Kidney capillary endothelial cell (primary cell): ENCODE results near the gene KCTD11.
"Not testable (repeated sequence)": the region's sequence is repeated elsewhere in the genome, so short reads cannot be mapped to it uniquely, and the experiment has no call there.

Source experiments
- DNase-seq: peaks from one replicate; pipeline ENCODE4 v3.0.0-alpha.2; 2018; ENCODE audit warnings: low spot score

KCTD11 gene

DNA sequence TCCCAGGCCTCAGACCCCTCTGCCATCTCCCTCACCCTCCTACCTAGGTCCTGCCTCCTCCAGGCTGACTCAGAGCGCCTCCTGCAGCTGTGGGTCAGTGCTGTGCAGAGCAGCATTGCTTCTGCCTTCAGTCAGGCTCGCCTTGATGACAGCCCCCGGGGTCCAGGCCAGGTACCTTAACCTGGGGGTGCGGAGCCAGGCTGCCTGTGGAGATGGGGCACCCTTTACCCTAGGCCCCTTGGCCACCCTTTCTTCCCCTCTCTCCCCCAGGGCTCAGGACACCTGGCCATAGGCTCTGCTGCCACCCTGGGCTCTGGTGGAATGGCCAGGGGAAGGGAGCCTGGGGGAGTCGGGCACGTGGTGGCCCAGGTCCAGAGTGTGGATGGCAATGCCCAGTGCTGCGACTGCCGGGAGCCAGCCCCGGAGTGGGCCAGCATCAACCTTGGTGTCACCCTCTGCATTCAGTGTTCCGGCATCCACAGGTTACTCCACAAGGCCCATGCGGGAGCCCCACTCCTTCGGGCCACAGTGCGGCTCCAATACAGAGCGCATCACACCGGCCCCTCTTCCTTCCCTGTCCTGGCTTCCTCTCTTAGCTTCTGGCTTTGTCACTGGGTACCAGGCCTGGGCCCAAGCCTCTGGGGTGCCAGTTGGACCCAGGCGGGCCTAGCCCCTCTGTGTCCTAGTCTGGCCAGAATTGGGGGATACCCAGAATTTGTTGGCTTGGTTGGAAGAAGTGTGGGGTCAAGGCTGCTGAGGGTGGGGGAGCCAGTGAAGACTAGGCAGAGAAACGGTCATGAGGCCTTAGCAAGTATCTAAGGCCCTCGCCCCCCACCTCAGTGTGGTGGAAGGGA is 5.0 kb upstream of the KCTD11 start:
- DNase-seq: no peak

DNA sequence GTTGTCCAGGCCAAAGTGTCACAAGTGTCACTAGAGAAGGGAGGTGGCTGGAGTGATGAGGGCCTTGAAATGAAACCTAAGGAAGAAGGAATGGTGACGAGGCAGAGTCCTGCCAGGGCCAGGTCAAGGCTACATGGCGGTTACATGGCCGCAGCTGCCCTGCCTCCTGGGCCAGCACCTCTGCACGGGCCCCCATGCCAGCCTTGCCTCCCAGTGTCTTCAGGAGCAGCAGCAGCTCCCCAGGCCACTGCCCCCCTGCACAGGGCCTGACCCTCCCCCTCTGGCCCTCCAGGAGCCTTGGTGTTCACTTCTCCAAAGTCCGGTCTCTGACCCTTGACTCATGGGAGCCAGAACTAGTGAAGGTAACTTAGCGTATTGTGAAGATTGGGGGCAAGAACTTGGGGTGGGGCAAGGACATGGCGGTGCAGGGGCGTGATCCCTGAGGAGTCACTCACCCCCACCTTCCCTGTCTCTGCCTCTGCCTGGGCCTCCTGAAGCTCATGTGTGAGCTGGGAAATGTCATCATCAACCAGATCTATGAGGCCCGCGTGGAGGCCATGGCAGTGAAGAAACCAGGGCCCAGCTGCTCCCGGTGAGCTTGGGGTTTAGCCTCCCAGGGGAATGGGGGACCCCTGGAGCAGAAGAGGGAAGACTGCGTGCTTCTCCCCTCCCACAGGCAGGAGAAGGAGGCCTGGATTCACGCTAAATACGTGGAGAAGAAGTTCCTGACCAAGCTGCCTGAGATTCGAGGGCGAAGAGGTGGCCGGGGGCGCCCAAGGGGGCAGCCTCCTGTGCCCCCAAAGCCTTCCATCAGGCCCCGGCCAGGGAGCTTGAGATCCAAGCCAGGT is 4.1 kb upstream of the KCTD11 start:
- no peak for DNase-seq

DNA sequence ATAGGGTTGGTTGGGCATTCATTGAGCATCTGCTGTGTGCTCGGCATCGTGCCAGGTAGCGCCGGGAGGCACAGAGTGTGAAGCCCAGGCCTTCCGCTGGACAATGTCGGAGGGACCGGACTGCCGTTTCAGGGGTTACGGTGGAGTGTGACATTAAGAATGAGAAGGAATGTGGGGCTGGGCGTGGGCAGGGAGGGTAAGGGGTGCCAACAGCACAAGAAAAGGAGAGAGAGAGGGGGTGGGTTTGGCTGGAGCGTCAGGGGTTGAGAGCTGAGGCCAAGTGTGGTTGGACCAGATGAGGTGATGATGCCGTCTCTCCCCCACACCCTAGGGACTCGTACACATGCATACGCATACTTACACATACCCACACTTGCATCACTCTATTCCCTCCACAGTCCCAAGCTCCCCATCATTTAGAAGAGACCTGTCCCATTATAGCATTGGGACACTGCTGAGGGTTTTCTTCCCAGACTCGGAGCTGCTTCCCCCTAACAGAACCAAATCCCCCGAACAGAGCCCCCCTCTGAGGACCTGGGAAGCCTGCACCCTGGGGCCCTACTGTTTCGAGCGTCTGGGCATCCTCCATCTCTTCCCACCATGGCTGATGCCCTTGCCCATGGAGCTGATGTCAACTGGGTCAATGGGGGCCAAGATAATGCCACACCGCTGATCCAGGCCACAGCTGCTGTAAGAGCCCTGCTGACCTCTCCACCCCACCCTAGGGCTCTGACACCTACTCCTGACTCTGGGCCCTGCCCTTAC is 3.3 kb upstream of the KCTD11 start:
- DNase-seq: no peak

DNA sequence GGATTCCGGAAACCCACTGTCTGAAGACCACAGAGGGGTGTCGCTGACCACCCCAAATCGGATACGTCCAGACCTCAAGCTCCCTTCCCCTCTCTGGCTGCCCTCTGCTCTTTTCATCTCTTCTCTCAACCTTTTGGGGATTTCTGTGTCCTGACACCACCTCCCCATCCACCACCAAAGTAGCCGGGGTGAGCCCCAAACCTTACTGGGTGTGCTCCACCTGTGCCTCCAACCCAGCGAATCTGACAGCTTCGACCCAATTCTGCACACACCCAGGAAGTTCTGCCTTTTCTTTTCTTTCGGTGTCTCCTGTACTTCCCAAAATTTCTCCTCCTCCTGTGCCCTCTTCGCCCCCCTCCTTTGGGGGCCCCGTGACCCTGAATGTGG is 534 bp downstream of the KCTD11 start:
- no peak for DNase-seq

DNA sequence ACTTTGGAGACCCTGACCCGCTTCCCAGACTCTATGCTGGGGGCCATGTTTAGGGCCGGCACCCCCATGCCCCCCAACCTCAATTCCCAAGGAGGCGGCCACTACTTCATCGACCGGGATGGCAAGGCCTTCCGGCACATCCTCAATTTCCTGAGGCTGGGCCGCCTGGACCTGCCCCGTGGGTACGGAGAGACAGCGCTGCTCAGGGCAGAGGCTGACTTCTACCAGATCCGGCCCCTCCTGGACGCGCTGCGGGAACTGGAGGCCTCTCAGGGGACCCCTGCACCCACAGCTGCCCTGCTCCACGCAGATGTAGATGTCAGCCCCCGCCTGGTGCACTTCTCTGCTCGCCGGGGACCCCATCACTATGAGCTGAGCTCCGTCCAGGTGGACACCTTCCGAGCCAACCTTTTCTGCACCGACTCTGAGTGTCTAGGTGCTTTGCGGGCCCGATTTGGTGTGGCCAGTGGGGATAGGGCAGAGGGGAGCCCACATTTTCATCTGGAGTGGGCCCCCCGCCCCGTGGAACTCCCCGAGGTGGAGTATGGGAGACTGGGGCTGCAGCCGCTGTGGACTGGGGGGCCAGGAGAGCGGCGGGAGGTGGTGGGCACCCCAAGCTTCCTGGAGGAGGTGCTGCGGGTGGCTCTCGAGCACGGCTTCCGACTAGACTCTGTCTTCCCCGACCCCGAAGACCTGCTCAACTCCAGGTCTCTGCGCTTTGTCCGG is 1.1 kb downstream of the KCTD11 start:
- DNase-seq: no peak

DNA sequence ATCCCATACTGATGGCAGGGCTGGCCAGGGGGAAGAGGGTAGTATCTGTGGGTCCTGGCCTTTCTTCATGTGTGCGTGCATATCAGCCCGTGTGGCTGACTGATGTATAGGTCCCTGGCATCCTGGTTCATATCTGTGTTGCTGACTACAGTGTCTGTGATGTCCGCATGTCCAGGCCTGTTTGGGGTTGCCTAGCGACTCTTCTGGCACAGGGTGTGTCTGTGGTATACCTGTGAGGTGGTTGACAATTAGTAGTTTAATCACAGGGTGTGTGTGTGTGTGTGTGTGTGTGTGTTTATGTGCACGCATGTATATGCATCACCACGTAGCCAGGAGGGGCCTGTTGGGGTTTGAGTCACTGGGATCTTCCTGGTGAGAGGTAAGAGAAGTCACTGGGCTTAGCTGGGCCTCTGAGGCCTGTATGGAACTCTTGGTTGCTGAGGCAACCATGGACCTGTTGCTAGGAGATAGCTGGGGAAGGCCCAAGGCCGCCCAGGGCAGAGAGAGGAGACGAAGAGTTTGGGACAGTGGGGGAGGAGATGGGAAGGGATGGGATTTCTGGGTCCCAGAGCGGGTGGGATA is 2.4 kb downstream of the KCTD11 start:
- no peak for DNase-seq

DNA sequence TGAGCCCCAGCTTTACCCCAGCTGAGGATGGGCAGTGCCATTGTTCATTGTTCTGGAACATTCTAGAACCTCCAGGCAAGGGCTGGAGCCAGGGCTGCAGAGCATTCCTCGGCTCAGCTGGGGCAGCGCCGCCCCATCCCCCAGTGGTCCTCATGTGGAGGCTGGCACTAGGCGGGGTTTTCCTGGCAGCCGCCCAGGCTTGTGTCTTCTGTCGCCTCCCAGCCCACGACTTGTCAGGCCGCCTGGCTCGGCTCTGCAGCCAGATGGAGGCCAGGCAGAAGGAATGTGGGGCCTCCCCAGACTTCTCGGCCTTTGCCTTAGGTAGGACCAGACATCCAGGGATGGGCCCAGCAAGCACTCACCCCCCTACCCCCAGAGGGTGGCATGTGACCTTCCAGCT is 3.1 kb downstream of the KCTD11 start, which contains the start of gene TMEM95:
TMEM95 (plus strand) TSS at position 104 of the 400 bp plus-strand sequence; CDS start at position 153, 49 bp downstream.
- no peak for DNase-seq

DNA sequence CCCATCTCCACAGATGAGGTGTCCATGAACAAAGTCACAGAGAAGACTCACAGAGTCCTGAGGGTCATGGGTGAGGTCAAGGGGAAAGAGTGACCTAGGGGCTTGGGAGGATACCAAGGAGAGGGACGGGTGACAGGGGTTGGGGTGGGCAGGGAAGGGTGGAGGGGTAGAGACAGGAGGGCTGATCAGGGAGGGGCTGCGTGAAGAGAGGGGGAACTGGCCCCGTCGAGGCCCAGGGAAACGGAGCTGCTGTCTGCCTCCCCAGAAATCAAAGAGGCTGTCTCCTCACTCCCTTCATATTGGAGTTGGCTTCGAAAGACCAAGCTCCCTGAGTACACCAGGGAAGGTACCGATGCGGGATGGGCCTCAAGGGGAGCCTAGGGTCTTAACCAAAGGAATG is 3.6 kb downstream of the KCTD11 start:
- DNase-seq: no peak

DNA sequence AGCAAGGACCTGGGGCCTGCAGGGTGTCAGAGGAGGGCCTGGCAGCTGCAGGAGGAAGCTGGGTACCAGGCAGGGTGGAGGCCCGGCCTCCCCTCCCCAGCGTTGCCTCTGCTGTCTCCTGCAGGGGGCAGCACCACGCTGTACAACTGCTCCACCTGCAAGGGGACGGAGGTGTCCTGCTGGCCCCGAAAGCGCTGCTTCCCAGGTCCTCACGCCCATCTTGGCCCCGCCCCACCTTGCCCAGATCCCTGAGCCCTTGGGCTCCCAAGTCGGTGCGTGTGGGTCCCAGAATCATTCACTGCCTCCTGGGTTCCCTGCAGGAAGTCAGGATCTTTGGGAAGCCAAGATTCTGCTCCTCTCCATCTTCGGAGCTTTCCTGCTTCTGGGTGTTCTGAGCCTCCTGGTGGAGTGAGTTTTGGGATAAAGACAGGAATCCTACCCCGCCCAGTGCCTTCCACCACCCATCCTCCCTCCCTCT is 4.1 kb downstream of the KCTD11 start:
- DNase-seq: peak; percentile 53

DNA sequence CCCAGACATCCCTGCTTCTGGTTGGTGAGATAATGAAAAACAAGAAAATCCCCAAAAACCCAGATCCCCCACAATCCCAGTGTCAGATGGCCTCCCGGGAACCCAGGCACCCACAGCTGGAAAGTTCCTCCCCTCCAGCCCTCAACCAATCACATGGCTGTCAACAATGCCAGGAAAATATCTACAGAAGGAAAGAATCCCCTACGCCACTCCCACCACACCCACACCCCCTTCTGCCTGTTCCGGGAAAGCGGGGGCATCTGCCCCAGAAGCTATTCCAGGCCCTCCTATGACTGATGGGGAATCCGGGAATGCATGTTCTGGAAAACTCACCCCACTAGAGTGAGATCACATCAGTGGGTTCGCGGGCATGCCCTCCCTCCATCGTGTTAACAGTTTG is 4.8 kb downstream of the KCTD11 start:
- DNase-seq: no peak

DNA sequence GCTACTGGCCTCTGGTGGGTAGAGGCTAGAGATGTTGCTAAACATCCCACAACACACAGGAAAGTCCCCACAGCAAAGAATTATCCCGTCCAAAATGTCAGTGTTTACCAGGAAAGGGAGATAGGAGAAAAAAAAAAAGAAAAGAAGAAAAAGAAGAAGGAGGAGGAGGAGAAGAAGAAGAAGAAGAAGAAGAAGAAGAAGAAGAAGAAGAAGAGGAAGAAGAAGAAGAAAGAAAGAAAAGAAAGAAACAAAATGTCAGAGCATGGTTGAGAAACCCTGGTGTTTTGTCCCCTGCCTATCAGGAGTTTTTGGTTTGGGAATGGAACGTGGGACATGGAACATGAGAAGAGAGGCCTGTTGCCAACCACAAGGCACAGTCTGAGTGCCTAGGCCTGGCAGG is 5.4 kb downstream of the KCTD11 start:
- no peak for DNase-seq

DNA sequence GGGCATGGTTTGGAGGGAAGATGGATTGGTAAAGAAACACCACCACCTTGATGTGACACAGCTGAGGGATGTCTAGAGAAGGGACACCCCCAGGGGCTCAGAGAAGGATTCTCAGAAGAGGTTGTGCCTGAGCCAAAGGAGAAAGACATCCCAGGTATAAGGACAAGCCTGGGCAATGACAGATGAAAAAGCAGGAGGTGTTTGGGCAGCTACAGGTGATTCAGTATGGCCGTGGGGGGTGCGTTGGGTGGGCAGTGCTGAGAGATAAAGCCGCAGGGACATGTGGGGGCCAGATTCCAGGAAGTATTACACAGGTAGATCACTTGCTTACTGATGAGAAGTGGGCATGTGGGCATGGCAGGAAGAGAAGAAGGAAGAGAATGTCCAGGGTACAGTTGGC is 9.9 kb downstream of the KCTD11 start:
- no peak for DNase-seq

DNA sequence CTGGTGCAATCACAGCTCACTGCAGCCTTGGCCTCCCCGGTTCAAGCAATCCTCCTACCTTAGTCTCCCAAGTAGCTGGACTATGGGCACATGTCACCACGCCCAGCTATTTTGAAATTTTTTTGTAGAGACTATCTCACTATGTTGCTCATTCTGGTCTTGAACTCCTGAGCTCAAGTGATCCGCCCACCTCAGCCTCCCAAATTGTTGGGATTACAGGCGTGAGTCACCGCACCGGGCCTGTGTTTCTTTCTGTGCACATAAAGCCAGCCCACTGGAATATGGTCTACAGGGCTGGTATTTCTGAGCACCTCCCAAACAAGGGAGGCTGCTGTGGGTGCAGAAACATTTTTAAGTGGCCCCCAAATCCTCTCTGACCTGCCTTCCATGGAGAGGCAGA is 11.3 kb downstream of the KCTD11 start:
- DNase-seq: no peak

DNA sequence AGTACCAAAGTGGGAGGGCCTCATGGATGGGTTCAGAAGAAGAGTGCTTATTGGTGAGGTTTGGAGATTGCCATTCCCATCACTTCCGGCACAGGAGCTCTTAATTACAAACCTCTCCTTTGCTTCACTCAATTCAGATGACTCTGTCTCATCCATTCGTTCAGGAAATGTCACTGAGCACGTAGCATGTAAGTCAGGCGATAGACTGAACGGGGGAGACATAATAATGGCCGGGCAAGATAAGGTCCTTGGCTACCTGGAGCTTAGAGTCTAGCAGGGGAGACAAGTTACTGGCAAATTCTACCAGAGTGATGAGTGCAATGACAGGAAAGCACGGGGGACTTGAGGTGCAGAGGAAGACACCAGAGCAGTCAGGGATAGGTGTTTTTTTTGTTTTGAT is 14.0 kb downstream of the KCTD11 start:
- not testable (repeated sequence) for DNase-seq

DNA sequence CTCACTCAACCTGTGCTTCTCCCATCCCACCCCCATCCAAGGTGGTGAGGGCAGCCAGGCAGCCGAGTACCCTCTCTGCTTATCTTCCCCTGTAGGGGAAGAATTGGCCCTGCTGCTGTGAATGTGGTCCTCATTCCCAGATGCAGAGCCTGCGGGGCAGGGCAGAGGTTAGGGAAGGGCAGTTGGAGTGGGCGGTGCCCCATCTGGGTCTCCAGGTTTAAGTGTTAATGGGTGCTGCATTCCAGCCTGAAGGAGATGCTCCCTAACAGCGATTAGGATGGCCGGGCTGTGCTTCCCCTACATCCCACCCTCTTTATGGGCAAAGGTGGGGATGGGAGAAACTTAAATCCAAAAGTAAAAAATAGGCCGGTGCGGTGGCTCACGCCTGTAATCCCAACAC is 15.1 kb downstream of the KCTD11 start:
- no peak for DNase-seq

DNA sequence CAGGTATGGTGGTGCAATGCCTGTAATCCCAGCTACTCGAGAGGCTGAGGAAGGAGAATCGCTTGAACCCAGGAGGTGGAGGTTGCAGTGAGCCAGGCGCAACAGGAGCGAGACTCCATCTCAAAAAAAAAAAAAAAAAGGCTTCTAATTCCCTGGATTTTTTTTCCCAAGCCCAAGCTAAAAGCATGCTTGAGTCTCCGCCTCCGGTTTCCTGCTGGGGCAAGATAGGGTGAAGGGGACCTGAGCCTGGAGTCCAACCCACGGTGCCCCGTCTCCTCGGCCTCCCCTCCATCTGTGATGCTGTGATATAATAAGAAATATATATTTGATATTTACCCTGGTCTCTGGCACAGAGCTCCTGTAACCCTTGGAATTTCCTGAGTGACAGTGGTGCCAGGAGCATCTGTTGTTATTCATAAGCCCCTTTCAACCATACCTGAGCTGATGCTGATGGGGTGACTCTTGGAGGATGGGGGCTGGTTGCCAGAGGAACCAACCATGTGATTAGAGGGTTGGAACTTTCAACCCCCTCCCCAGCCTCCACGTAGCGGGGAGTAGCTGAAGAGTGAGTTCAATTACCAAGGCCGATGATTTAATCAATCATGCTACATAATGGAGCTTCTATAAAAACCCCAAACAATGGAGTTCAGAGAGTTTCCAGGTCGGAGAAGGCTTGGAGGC is 16.1 kb downstream of the KCTD11 start:
- no peak for DNase-seq

DNA sequence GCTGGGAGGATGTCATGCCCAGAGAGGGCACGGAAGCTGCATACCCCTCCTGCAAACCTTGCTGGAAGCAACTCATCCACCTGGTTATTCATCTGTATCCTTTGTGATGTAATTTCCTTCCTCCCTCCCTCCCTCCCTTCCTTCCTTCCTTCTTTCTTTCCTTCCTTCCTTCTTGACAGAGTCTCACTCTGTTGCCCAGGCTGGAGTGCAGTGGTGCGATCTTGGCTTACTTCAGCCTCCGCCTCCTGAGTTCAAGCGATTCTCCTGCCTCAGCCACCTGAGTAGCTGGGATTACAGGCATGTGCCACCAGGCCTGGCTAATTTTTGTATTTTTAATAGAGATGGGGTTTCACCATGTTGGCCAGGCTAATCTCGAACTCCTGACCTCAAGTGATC is 16.6 kb downstream of the KCTD11 start:
- not testable (repeated sequence) for DNase-seq

DNA sequence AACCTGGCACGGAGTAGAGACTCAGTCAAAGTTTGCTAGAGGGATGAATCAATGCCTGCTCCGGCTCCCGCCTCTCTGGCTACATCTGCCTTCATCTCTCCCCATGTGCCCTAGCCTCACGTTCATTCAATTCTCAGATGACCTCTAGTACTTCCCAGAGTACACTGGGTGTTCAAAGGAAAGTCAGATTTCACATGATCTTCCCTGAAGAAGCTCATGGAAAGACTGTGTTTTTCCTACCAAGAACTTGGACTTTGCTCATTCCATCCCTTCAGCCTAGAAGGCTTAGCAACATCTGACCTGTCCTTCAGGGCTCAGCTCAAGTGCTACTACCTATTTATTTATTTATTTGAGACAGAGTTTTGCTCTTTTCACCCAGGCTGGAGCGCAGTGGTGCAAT is 17.9 kb downstream of the KCTD11 start:
- no peak for DNase-seq

DNA sequence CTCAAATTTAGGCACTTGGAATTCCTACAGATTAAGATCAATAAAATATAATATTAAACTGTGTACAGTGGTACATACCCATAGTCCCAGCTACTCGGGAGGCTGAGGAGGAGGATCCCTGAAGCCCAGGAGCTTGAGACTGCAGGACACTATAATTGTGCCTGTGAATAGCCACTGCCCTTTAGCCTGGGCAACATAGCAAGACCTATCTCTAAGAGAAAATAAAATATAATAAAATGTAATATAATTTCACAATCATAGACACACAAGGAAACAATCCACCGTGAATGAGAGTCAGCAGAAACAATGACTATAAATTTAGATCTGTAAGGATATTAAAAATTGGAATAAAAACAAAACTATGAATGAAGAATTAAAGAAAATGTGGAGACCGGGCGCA is 18.9 kb downstream of the KCTD11 start:
- DNase-seq: no peak

DNA sequence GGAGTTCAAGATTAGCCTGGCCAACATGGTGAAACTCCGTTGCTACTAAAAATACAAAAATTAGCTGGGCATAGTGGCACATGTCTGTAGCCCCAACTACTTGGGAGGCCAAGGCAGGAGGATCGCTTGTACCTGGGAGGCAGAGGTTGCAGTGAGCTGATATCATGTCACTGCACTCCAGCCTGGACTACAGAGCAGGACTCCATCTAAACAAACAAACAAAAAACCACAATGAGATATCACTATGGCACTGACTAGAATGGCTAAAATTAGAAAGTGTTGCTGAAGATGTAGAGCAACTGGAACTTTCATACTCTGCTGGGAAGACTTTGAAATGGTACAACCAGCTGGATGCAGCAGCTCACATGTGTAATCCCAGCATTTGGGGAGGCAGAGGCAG is 22.4 kb downstream of the KCTD11 start:
- DNase-seq: no peak

DNA sequence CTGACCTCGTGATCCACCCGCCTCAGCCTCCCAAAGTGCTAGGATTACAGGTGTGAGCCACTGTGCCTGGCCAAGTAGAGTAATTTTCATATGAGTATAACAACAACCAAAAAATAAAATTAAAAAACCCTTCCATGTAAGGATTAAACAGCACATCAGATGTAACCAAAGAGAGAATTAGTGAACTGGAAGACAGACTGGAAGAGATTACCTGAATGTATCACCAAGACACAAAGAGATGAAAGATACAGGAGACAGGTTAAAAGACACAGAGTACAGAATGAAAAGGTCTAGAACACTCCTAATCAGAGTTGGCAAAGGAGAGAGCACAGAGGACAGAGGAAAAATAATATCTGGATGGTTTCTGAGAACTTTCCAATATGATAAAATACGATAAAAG is 27.2 kb downstream of the KCTD11 start:
- DNase-seq: no peak
